Mucosa of descending colon (tissue), 3 donors: ENCODE data around the gene PEAK1. TPM values are rescaled to one million over a fixed set of nuclear protein-coding genes. Genes with fewer than 3 reads are reported as not detected.
A peak's percentile ranks its signal among the peaks of the same experiment; 100 is the strongest.

ENCODE experiments used
- ATAC-seq: fragments of 200-7000 bp; cut with Tn5 transposase; one replicate; pipeline ENCODE4 v1.9.1; 2020; ENCODE audit warnings: mild to moderate bottlenecking, moderate library complexity
- DNase-seq, 3 donors: peaks; one replicate each; pipeline ENCODE4 v3.0.0-alpha.2; 2020
- H3K36me3 ChIP-seq: fragments of 200-600 bp; one replicate; pipeline ENCODE4 v1.8.0; 2021; ENCODE audit warnings: low read depth, mild to moderate bottlenecking
- H3K4me1 ChIP-seq: fragments of 200-600 bp; one replicate; pipeline ENCODE4 v1.8.0; 2021; ENCODE audit warnings: low read depth, mild to moderate bottlenecking
- H3K4me3 ChIP-seq: fragments of 200-600 bp; one replicate; pipeline ENCODE4 v1.8.0; 2021; ENCODE audit warnings: mild to moderate bottlenecking
- H3K9me3 ChIP-seq: fragments of 200-600 bp; one replicate; pipeline ENCODE4 v1.8.0; 2021; ENCODE audit warnings: mild to moderate bottlenecking
- CTCF ChIP-seq: fragments of 200-600 bp; IDR thresholded peaks from one replicate; pipeline ENCODE4 v1.8.0; 2022; ENCODE audit warnings: antibody characterized with exemption, mild to moderate bottlenecking
- intact Hi-C, 2 donors: fragments of 100-400 bp; cut with DNase I in 1 of 2; cut with micrococcal nuclease in 1 of 2; formaldehyde crosslinking; loops; one replicate each; pipeline versions ENCODE4 v1.11.0 to v1.11.1; 2022; cut with DNase I, micrococcal nuclease
- total RNA-seq, 3 donors: library from RNA; stranded (reverse); fragmentation: NEBNext Ultra II Directional in 2 of 3; extraction: Animal tissue kit (Norgen Biotek cat#: 25700) in 2 of 3; gene quantifications; one replicate each; pipeline versions ENCODE4 v1.2.1 to v1.2.4, GENCODE V29; 2021 to 2023
- donor health status: DM: no; HTN: no; CAD: no; lungs with moderate emphysema.
- donor health status: DM: no; HTN: no; CAD: no.
- donor health status: DM: no; HTN: yes; CAD: no.

Gene PEAK1
- total RNA-seq, 3 donors from 2014 or later = 47.9 to 75.3 (median 65.7) TPM

GRCh38 chr15:77069521-77070121 lies 350.3 kb downstream of the PEAK1 start:
- intact Hi-C loops = no loop called here
- no peak for TF ChIP-seq CTCF
- peak; percentile 51 to 85 (median 57) for DNase-seq
- Histone ChIP-seq H3K4me3 (no peak overlapping the region), H3K36me3 (no peaks in the 10 kb centered on the region), H3K4me1 (peaks cover 46% of the 10 kb centered on the region), H3K9me3 (no peaks in the 10 kb centered on the region)
- peak; percentile 63 for ATAC-seq

GRCh38 chr15:77068633-77069032 lies 351.3 kb downstream of the PEAK1 start:
- intact Hi-C loops = no loop called here
- H3K4me1 ChIP-seq = peaks cover 46% of the 10 kb centered on the region
- no peak overlapping the region for H3K4me3 ChIP-seq
- no peaks in the 10 kb centered on the region for H3K36me3 ChIP-seq
- ATAC-seq (no peak), DNase-seq (no peak)
- no peaks in the 10 kb centered on the region for H3K9me3 ChIP-seq
- TF ChIP-seq CTCF = no peak

GRCh38 chr15:77067691-77068367 lies 352.1 kb downstream of the PEAK1 start:
- Histone ChIP-seq H3K4me1 (peaks cover 46% of the 10 kb centered on the region), H3K36me3 (no peaks in the 10 kb centered on the region), H3K4me3 (peak overlapping the region; percentile 0), H3K9me3 (no peaks in the 10 kb centered on the region)
- ATAC-seq (peak; percentile 54), DNase-seq (peak in 1 of 3 donors; percentile 63)
- no peak for TF ChIP-seq CTCF
- intact Hi-C loops = no loop called here

- H3K36me3 ChIP-seq = no peaks in the 10 kb centered on the region
- H3K4me3 ChIP-seq = peak overlapping the region; percentile 0
- H3K4me1 ChIP-seq = peaks cover 47% of the 10 kb centered on the region
- TF ChIP-seq CTCF = no peak
- no peaks in the 10 kb centered on the region for H3K9me3 ChIP-seq
- intact Hi-C loops = no loop called here
- DNase-seq (peak in 1 of 3 donors; percentile 42), ATAC-seq (peak; percentile 68)
Observed at GRCh38 chr15:77066971-77067690, 352.8 kb downstream of the PEAK1 start.

- peak; percentile 24 for ATAC-seq
- no peaks in the 10 kb centered on the region for H3K9me3 ChIP-seq
- DNase-seq = no peak
- H3K4me3 ChIP-seq = no peak overlapping the region
- intact Hi-C loops = no loop called here
- TF ChIP-seq CTCF = no peak
- H3K4me1 ChIP-seq = peaks cover 56% of the 10 kb centered on the region
- no peaks in the 10 kb centered on the region for H3K36me3 ChIP-seq
Observed at GRCh38 chr15:77064539-77065308, 355.2 kb downstream of the PEAK1 start.
